IMR-90 (cell line): ENCODE results near the gene ADAMTSL2. TPM values are rescaled to one million over a fixed set of nuclear protein-coding genes. Genes with fewer than 3 reads are reported as not detected.

Experiments
- ATAC-seq: fragments of 200-7000 bp; cut with Tn5 transposase; 2 replicates; pipeline ENCODE4 v1.9.1; 2020; ENCODE audit warnings: low read depth, mild to moderate bottlenecking, moderate library complexity
- BruUV-seq: library from RNA; stranded (reverse); fragments of 400-500 nt; replicated peaks from 2 replicates; lab custom pipeline; 2021; lab: Mats Ljungman, UMichigan
- CTCF ChIA-PET: fragments of 300-600 bp; formaldehyde crosslinking; extraction: SDS; loops from one replicate; lab custom pipeline; 2021; ENCODE audit warnings: antibody characterized with exemption; lab: Yijun Ruan, JAX
- POLR2A ChIA-PET: fragments of 300-600 bp; sonication (Branson Sonifier 250); formaldehyde crosslinking; loops from one replicate; lab custom pipeline; 2022; ENCODE audit warnings: antibody characterized with exemption; ENCODE audit not compliant: unreplicated experiment; lab: Charles Lee
- DNase-seq: peaks from one replicate; pipeline ENCODE4 v3.0.0; 2013
- H2AFZ ChIP-seq: replicated peaks from 2 replicates; pipeline ENCODE3; 2013; ENCODE audit warnings: low read length, mild to moderate bottlenecking; ENCODE audit not compliant: poor library complexity
- H2AK5ac ChIP-seq: 2 replicates; pipeline ENCODE4 v1.6.1; 2013; ENCODE audit warnings: low read depth, low read length, inconsistent platforms
- H2AK9ac ChIP-seq: replicated peaks from 2 replicates; pipeline ENCODE3; 2013; ENCODE audit warnings: mild to moderate bottlenecking, low read depth, low read length, moderate library complexity; ENCODE audit not compliant: poor library complexity
- H2BK120ac ChIP-seq: 2 replicates; pipeline ENCODE4 v1.6.1; 2013; ENCODE audit warnings: low read depth, low read length, inconsistent platforms
- H2BK15ac ChIP-seq: 3 replicates; pipeline ENCODE4 v1.6.1; 2013; ENCODE audit warnings: low read depth, low read length, inconsistent platforms
- H2BK20ac ChIP-seq: 2 replicates; pipeline ENCODE4 v1.6.1; 2013; ENCODE audit warnings: low read depth, mild to moderate bottlenecking, inconsistent platforms, low read length, moderate library complexity
- H2BK5ac ChIP-seq: 2 replicates; pipeline ENCODE4 v1.6.1; 2013; ENCODE audit warnings: mild to moderate bottlenecking, low read depth, low read length, inconsistent platforms; ENCODE audit not compliant: poor library complexity, severe bottlenecking
- H3K14ac ChIP-seq: replicated peaks from 2 replicates; pipeline ENCODE4 v1.6.1; 2013; ENCODE audit warnings: low read depth, low read length, inconsistent platforms
- H3K18ac ChIP-seq: 2 replicates; pipeline ENCODE4 v1.6.1; 2013; ENCODE audit warnings: low read depth, low read length, control low read depth
- H3K23ac ChIP-seq: 2 replicates; pipeline ENCODE4 v1.6.1; 2013; ENCODE audit warnings: low read depth, low read length, inconsistent platforms
- H3K27ac ChIP-seq: 2 replicates; pipeline ENCODE4 v1.5.1; 2013; ENCODE audit warnings: mild to moderate bottlenecking, control low read depth, low read length; ENCODE audit not compliant: insufficient read depth
- H3K27me3 ChIP-seq: 2 replicates; pipeline ENCODE4 v1.6.1; 2013; ENCODE audit warnings: low read length; ENCODE audit not compliant: control insufficient read depth, insufficient read depth
- H3K36me3 ChIP-seq: 2 replicates; pipeline ENCODE4 v1.6.1; 2013; ENCODE audit warnings: low read length, mixed read lengths; ENCODE audit not compliant: control insufficient read depth, insufficient read depth
- H3K4ac ChIP-seq: 2 replicates; pipeline ENCODE4 v1.6.1; 2013; ENCODE audit warnings: low read depth, low read length, inconsistent platforms
- H3K4me1 ChIP-seq: 2 replicates; pipeline ENCODE4 v1.6.1; 2013; ENCODE audit warnings: low read length, mixed read lengths; ENCODE audit not compliant: control insufficient read depth, insufficient read depth
- H3K4me2 ChIP-seq: 2 replicates; pipeline ENCODE4 v1.6.1; 2013; ENCODE audit warnings: low read depth, mild to moderate bottlenecking, control low read depth, low read length, moderate library complexity
- H3K4me3 ChIP-seq: 2 replicates; pipeline ENCODE4 v1.5.1; 2013; ENCODE audit warnings: low read depth, mild to moderate bottlenecking, control low read depth, low read length, moderate library complexity; ENCODE audit not compliant: insufficient read depth
- H3K56ac ChIP-seq: 2 replicates; pipeline ENCODE4 v1.6.1; 2013; ENCODE audit warnings: low read length, inconsistent platforms; ENCODE audit not compliant: insufficient read depth; ENCODE audit errors: extremely low read depth
- H3K79me1 ChIP-seq, 2 experiments: 2 replicates each; pipeline ENCODE4 v1.6.1; 2013; ENCODE audit warnings: low read length in 2 of 2, inconsistent platforms in 1 of 2, low read depth in 1 of 2
- H3K9ac ChIP-seq: 2 replicates; pipeline ENCODE4 v1.6.1; 2013; ENCODE audit warnings: low read depth, low read length, control low read depth
- H3K9me1 ChIP-seq: 2 replicates; pipeline ENCODE4 v1.6.1; 2013; ENCODE audit warnings: low read length, inconsistent platforms; ENCODE audit not compliant: insufficient read depth
- H3K9me3 ChIP-seq: 2 replicates; pipeline ENCODE4 v1.6.1; 2013; ENCODE audit warnings: low read length; ENCODE audit not compliant: control insufficient read depth, insufficient read depth
- H4K20me1 ChIP-seq: 2 replicates; pipeline ENCODE4 v1.6.1; 2013; ENCODE audit warnings: low read length, inconsistent platforms; ENCODE audit not compliant: insufficient read depth
- H4K5ac ChIP-seq: 2 replicates; pipeline ENCODE4 v1.6.1; 2013; ENCODE audit warnings: mild to moderate bottlenecking, low read depth, low read length, control low read depth
- H4K8ac ChIP-seq, 2 experiments: 2 replicates each; pipeline ENCODE4 v1.6.1; 2013; ENCODE audit warnings: low read depth in 2 of 2, low read length in 2 of 2, control low read depth in 1 of 2, inconsistent platforms in 1 of 2
- H4K91ac ChIP-seq: 2 replicates; pipeline ENCODE4 v1.6.1; 2013; ENCODE audit warnings: low read depth, low read length, inconsistent platforms; ENCODE audit not compliant: insufficient read depth
- CTCF ChIP-seq: conservative IDR thresholded peaks from 2 replicates; pipeline ENCODE4 v1.5.1; 2012; ENCODE audit warnings: mild to moderate bottlenecking, low read depth, low read length, improper control_type of control experiment
- FOS ChIP-seq: fragments of 150-350 bp; IDR thresholded peaks from 2 replicates; pipeline ENCODE4 v1.6.1; 2016; ENCODE audit warnings: low read depth, low read length
- MXI1 ChIP-seq: IDR thresholded peaks from 2 replicates; pipeline ENCODE4 v1.6.1; 2012; ENCODE audit warnings: low read depth, mild to moderate bottlenecking, low read length, moderate library complexity, borderline replicate concordance
- POLR2A ChIP-seq: IDR thresholded peaks from 2 replicates; pipeline ENCODE4 v1.6.1; 2012; ENCODE audit warnings: mild to moderate bottlenecking, low read depth, low read length
- WGBS, 2 experiments: methylation state at CpG; one replicate each; pipeline versions ENCODE4 v1.1.5 to v1.1.7; 2013; ENCODE audit warnings: missing lambda C conversion rate in 2 of 2; ENCODE audit not compliant: insufficient read length in 1 of 2; ENCODE audit errors: extremely low coverage in 2 of 2; 5-methylcytosine and 5-hydroxymethylcytosine counted together
- dilution Hi-C: fragments of 300-500 bp; cut with HindIII; formaldehyde crosslinking; loops from one replicate; pipeline ENCODE4 v1.14.3; 2018; ENCODE audit warnings: low sequenced_read_pairs; ENCODE audit not compliant: unreplicated experiment
- in situ Hi-C: fragments of 300-500 bp; cut with MboI; formaldehyde crosslinking; loops from 3 replicates; pipeline ENCODE4 v1.14.3; 2019; ENCODE audit warnings: low sequenced_read_pairs, inconsistent platforms, mixed read lengths
- intact Hi-C: fragments of 100-400 bp; cut with micrococcal nuclease; formaldehyde crosslinking; loops from 2 replicates; pipeline ENCODE4 v1.10.0; 2022
- polyA plus RNA-seq, 3 experiments: library from polyadenylated mRNA; depleted of rRNA; stranded (reverse); fragments of >200 nt; gene quantifications; 2 replicates each; pipeline ENCODE4 v1.2.3, GENCODE V29; 2012; ENCODE audit warnings: low replicate concordance in 1 of 3
- total RNA-seq: library from RNA; depleted of rRNA; stranded (reverse); fragments of >200 nt; gene quantifications from 2 replicates; pipeline ENCODE4 v1.2.3, GENCODE V29; 2012
- TF ChIP-seq, protein P1 (sequence below): fragments of 150-350 bp; IDR thresholded peaks from 2 replicates; pipeline ENCODE4 v1.6.1; 2017; ENCODE audit warnings: mild to moderate bottlenecking, antibody characterized with exemption, low read length, low read depth

ADAMTSL2 gene
- total and polyA plus RNA-seq, 2 of the 4 experiments (the other 2 are of a cell fraction): not detected

DNA sequence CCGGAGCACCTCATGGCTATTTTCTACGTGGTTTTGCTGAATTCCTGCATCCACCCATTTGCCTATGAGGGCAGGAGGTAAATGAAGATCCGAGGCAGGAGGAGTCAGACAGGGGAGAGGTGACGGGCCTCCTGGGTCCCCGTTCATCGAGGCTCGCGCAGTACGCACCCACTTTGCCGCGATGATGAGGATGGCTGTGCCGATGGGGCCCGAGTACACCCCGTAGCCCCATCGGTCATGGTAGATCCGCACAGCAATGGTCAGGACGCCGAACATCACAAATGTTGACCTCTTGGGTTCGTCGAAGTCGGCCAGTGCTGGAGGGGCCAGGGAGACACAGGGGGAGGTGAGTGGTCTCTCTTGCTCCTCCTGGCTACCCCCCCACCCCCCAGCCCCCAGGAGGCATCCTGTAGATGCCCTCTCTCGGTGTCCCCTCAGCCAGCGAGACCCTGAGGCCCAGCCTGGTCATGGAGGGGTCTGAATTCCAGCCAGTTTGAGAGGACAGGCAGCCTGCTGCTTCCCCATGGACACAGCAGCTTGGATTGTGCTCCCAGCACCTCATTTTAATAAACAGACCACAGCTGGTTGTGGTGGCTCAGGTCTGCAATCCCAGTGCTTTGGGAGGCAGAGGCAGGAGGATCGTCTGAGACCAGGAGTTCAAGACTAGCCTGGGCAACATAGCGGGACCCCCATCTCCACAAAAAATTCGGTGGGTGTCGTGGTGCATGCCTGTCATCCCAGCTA is 15.6 kb upstream of the ADAMTSL2 start:
- TF ChIP-seq POLR2A (no peak), CTCF (no peak), MXI1 (no peak), FOS (no peak)
- TF ChIP-seq, protein P1, sequence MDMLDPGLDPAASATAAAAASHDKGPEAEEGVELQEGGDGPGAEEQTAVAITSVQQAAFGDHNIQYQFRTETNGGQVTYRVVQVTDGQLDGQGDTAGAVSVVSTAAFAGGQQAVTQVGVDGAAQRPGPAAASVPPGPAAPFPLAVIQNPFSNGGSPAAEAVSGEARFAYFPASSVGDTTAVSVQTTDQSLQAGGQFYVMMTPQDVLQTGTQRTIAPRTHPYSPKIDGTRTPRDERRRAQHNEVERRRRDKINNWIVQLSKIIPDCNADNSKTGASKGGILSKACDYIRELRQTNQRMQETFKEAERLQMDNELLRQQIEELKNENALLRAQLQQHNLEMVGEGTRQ: no peak
- H4K20me1 ChIP-seq: no peaks in the 10 kb centered on the region
- H2AFZ ChIP-seq: no peak overlapping the region
- no peaks in the 10 kb centered on the region for H3K9me1 ChIP-seq
- H3K56ac ChIP-seq: no peak overlapping the region
- H2BK15ac ChIP-seq: no peak overlapping the region
- H3K36me3 ChIP-seq: no peaks in the 10 kb centered on the region
- no peak overlapping the region for H4K5ac ChIP-seq
- no peak for ATAC-seq
- peaks cover 67% of the 10 kb centered on the region for H3K27me3 ChIP-seq
- CTCF ChIA-PET: no interaction called here
- no peak overlapping the region for H3K23ac ChIP-seq
- H3K9ac ChIP-seq: no peak overlapping the region
- H3K4ac ChIP-seq: no peak overlapping the region
- H3K18ac ChIP-seq: no peak overlapping the region
- WGBS, 2 experiments: 72% methylated on average over 11 of the region's 27 CpGs; no CpG with 5 or more reads in 1 of the 2 experiments
- no peak for DNase-seq
- POLR2A ChIA-PET: no interaction called here
- H3K14ac ChIP-seq: no peak overlapping the region
- H3K4me1 ChIP-seq: no peaks in the 10 kb centered on the region
- H2BK120ac ChIP-seq: no peak overlapping the region
- no TSS peak for BruUV-seq
- H3K27ac ChIP-seq: no peak overlapping the region
- no peak overlapping the region for H4K8ac ChIP-seq
- in situ Hi-C loops (no loop called here), dilution Hi-C loops (no loop called here), intact Hi-C loops (loop anchor here (1.0 kb wide), 1 partner anchor 39 kb away; no protein-coding TSS in a partner anchor)
- H2BK20ac ChIP-seq: no peak overlapping the region
- no peak overlapping the region for H3K4me3 ChIP-seq
- no peaks in the 10 kb centered on the region for H3K9me3 ChIP-seq
- no peak overlapping the region for H2AK5ac ChIP-seq
- no peak overlapping the region for H4K91ac ChIP-seq
- no peak overlapping the region for H2AK9ac ChIP-seq
- no peaks in the 10 kb centered on the region for H3K79me1 ChIP-seq
- no peak overlapping the region for H2BK5ac ChIP-seq
- no peak overlapping the region for H3K4me2 ChIP-seq
